NOMO-1 treated with dmso at 0.1 percent for 144 hours (cell line): ENCODE measurements around the gene PITPNM3.

Experiments
- DNase-seq: peaks from one replicate; lab custom pipeline; 2025; ENCODE audit not compliant: unreplicated experiment; lab: John Stamatoyannopoulos, UW

The PITPNM3 gene

DNA sequence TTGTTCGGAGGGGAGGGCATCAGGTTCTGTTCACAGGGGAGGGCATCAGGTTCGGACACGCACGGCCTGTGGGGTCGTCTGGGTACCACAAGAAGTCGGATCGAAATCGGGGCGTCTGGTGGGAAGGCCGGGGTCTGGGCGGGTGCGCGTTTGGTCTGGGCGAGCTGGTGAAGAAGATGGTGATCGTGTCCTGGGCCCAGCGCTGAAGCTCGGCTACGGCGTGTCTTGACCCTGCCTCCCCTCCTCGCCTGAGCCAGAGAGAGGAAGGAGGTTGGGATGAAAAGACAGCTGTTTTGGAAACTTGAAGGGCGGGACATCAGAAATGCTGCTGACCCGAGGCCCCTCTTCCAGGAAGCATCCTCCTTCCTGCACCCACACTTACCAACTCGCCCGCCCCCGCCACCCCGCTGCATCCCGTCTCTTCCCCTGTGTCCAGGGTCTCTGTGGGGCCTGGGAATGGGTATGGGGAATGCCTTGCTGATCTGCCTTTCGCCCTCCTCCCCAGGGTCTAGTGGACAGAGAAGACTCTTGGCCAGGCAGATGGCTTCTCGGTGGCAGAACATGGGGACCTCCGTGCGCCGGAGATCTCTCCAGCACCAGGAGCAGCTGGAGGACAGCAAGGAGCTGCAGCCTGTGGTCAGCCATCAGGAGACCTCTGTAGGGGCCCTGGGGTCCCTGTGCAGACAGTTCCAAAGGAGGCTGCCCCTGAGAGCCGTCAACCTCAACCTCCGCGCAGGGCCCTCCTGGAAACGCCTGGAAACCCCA, 111.6 kb downstream of the PITPNM3 start:
- no peak for DNase-seq

DNA sequence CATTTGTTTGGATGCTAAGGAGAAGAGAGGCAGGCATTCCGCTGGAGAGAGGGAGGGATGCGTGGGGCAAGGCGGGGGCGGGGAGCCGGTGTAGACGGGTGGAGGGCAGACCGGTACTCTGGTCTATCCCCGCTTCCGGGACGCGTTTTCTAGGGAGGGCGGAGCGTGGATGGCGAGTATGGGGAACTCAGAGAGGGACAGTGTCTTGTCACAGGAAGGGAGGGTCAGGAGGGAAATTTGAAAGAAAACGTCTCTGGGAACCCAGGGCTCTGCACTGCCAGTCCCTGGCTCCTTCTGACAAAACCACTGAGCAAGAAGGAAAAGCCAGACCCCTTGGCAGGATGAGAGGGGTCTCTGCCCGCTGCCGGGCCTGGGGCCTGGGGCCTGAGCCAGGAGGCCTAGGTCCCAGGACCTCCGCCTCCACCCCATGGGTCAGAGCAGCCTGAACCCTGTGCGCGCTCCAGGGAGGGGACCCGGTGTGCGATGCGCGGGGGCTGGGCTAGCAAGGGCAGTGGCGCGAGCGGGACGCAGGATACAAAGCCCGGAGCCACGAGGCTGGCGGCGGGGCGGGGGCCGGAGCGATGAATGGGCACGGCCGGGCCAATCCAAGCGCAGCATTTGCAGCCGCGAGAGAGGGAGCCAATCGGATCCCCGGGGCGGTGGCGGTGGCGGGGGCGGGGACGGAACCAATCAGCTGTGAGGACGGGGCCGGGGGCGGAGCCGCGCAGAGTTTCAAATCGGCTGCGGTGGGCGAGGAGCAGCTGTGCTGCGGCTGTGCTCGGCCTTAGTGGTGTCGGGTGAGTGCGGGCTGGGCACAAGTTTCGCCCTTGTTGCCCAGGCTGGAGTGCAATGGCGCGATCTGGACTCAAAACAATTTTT, 112.4 kb downstream of the PITPNM3 start, which contains the start of gene PIMREG:
Gene PIMREG (plus strand): TSS at position 764 of the 879 bp plus-strand sequence. CDS start 656 bp downstream, outside the sequence.
- DNase-seq = peak; percentile 94

DNA sequence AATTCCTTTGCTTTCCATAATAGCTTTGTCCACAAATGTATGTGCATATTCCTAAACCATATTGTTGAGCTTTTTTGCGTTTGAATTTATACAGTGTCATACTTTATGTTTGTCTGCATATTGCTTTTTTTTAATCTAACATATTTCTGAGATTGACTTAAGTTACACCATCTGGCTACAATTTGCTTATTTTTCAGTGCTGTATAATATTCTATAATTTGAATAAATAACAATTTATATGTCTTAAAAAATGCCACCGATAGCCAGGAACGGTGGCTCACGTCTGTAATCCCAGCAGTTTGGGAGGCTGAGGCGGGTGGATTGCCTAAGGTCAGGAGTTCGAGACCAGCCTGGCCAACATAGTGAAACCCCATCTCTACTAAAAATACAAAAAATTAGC, 113.6 kb downstream of the PITPNM3 start:
- no peak for DNase-seq

DNA sequence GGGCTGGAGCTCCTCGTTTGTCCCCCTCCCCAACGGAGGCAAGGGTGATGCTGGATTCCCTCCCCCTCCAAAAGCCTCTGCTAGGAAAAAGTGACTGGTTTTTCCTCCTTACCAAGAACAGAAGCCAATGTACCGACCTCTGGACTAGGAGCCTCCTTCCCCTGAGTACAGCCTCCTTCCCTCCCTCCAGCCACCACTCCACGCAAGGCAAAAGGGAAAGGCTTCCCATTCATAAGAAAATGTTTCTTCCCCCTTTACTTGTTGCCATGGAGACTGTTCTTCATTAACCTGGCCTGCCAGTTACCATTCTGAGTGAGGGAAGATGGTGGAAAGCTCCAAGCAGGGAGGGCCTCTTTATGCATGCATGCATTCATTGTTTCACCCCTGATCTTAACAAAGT, 116.4 kb downstream of the PITPNM3 start:
- no peak for DNase-seq

DNA sequence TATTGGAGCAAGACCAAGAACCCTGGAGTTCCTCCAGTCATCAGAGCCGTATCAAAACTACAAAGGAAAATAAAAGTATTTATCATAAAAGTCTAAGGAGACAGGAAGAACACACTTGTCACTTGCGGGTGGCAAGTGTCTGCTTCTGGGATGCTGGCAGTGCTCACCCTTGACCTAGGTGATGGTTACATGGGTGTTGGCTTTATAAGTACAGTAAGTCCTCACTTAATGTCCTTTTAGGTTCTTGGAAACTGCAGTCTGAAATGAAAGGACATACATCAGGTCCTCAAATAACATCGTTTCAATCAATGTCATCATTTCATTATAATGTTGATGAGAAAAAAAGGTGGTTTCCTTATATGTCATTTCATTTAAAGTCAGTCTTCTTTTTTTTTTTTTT, 118.4 kb downstream of the PITPNM3 start:
- no peak for DNase-seq

DNA sequence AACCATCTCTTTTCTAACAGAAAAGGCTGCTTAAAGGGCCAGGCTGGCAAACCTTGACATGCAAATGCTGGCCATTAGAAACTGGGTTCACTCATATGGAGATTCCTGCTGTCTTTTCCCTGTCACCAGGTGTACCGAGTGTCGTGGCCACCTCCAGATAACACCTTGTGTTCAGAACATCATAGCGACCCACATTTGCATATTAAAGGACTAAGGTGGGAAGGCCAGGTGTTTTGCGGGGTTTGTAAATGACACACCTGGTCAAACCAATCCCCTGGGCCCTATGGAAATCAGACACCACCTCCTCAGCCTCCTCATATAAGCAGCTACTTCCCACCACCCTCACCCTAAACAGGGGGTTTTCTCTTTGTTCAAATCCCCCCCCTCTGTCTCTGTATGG, 118.9 kb downstream of the PITPNM3 start:
- DNase-seq = no peak

DNA sequence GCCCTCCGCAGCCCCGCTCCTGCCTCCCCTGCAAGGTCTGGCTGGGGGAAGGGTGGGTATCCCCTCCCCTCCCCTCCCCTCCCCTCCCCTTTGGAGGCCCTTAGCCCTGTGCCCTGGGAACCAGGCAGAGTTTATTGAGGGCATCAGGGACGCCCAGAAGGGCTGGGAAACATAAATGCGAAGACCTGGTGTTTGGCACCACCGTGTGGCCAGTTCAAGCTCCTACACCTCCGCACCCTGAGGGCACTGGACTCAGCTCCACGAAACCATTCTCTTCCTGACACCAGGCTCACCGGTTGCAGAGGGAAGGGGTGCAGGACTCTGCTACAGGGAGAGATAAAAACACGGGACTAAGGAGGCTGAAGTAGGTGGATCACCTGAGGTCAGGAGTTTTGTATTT, 120.4 kb downstream of the PITPNM3 start:
- peak; percentile 50 for DNase-seq

DNA sequence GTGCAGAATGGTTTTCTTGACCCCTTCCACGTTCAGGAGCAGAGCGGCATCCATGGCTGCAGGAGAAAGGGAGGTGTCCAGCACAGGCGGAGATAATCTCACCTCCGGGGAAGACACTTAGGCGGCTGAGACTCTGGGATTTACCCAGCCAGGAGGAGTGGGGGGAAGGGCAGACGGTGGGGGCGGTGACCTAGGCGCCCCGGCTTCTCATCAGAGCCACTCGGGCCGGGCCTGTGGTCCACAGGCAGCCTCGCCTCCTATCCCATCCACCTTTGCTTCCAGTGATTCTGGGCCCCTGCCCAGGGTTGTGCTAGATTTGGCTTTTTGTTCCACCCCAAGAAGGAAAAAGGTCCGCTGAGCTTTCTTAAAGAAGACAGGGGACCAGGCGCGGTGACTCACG, 121.3 kb downstream of the PITPNM3 start, which contains the start of gene AIPL1:
Gene AIPL1 (minus strand): TSS at position 71 of the 400 bp plus-strand sequence. CDS start 17 bp downstream, at position 54.
- no peak for DNase-seq

DNA sequence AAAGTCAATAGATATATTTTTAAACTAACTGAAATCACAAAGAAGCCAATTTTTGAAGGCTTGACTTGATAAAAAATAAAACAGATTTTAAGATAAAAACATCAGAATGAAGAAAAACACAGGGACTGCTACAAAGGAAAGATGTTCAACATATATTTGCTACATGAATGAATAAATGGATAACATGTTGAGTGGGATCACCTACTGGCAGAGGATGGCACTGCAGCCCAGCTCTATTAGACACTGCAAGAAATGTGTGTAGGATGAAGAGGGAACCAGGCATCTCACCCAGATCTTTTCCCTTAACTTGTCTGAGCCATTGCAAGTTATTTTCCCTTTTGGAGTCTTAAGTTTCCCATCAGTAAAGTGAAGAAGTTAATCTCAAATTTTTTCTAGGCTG, 125.6 kb downstream of the PITPNM3 start:
- no peak for DNase-seq

DNA sequence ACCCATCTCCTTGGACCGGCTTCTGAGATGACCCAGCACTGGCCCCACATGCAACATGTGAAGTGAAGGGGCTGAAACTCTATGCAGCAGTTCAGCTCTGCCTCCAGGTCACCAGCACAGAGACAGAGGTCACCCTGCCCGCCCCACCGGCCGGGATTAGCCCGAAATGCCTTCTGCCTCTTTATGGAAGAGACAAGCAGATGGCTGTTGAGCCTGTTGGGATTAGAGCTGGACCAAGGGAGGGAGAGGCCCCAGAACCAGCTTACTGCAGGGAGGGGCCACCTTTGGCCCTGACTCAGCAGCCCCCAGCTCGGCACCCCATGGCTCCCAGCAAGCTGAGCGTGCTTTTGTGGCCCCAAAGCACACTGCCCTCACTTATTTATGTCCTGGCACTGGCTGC, 127.1 kb downstream of the PITPNM3 start:
- no peak for DNase-seq

DNA sequence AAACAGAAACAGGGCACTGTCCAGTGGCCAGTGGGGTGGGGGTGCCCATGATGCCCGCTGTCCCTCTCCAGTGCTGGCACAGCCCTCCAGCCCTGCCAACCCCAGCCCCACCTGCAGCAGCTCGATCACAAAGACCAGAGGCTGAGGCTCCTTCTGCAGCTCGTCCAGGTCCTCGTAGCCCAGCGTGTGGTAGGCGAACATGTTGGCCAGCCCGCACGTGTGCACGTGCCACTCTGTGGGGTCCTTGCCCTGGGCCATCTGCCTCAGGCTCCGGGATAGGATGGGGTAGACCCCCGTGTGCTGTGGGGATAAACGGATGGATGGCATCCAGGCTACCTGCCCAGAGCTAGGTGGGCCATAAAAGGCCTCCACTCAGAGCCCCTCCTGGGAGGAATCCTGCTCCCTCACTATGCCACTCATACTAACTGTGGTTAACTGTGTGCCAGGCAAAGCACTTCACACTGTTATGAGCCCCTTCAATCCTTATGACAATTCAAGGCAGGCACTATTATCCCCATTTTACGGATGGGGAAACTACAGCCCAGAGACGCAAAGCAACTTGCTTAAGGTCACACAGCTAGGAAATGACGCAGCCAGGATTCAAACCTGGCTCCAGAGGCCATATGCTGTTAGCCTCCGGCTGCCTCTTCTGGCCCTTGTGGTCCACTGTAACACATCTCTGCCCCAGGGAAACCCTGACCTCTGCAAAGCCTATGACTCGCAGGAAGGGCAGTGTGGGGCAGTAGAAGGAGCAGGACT, 128.0 kb downstream of the PITPNM3 start:
- DNase-seq = no peak

DNA sequence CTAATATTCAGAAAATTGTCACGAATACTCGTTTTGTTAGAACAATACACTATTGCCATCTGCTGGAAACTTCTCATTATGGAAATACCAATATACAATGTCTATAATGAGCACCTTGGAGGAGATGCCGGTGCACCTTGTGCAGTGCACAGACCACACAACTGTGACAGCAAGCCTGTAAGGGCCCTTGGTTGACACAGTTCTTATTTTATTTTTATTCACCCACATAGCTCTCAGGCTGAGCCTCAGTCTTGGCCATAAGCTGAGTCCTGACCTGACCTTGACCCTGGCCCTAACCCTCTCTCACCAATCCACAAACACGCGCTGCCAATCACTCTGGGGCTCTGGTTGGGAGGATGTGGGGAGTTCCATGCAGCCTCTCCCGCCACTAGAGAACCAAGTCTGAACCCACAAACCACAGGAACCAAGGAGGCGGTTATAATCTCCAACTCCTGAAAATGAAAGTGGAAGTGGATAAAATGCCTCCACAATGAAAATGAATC, 129.0 kb downstream of the PITPNM3 start:
- DNase-seq = peak; percentile 94

DNA sequence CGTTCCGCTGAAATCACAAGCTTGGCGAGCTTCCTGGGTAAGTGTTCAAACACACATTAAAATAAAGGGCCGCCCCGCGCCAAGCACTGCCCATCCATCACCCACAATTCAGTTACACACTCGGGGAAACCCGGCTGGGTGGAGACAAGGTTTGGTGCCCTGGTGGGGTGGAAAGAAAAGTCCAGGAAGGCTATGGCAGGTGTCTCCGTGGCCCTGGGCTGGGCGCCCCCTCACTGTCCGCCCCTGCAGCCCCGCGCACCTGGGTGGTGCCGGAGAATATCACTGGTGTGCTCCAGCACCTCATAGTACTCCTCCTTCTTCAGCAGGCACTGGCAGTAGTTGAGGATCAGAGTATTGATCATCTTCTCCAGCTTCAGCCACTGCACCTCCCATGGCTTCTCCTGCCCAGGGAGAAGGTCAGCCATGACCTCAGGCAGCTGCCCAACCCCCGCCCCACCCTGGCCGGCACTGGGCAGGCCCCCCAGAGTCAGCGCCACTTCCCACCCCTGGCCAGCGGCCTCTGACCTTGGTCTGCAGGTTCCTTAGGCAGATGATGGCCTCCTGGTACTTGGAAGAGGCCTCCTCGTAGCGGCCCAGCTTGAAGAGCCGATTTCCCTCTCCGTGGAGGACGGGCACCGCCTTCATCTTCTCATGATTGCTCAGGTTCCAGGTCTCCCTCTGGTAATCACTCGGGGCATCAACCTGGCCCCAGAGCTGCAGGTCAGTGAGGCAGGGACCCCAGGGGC, 129.8 kb downstream of the PITPNM3 start:
- DNase-seq = no peak

DNA sequence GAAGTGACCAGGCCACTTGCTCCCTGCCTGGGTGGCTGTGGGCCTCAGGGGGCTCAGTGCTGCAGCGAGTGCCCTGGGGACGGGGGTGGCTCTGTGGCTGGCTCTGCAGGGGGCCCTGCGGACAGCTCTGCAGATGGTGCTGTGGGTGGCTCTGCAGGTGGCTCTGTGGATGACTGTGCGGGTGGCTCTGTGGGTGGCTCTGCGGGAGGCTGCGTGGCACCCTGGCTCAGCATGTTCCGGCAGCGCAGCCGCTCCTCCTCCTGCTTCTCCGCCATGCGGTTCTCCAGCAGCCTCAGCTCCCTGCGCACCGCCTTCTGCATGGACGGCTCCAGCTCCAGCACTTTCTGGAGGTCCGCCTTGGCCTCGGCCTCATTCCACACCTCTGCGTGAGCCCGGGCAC, 130.9 kb downstream of the PITPNM3 start:
- DNase-seq = no peak

DNA sequence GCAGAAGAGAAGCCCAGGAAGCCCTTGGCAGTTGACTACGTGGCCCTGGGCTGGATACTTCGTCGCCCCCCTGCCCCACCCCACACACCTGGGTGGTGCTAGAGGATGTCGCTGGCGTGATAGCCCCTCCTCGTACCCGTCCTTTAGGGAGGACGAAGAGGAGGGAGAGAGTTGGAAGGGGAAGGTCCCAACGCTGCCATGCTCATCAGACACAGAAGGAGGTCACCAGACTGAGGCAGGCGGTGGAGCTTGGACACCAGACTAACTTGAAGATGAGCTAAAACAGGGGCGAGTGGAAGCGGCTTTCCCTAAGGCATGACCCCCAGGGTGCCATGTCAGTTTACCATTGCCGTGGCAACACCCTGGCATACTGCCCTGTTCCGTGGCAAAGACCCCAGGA, 132.4 kb downstream of the PITPNM3 start:
- no peak for DNase-seq

DNA sequence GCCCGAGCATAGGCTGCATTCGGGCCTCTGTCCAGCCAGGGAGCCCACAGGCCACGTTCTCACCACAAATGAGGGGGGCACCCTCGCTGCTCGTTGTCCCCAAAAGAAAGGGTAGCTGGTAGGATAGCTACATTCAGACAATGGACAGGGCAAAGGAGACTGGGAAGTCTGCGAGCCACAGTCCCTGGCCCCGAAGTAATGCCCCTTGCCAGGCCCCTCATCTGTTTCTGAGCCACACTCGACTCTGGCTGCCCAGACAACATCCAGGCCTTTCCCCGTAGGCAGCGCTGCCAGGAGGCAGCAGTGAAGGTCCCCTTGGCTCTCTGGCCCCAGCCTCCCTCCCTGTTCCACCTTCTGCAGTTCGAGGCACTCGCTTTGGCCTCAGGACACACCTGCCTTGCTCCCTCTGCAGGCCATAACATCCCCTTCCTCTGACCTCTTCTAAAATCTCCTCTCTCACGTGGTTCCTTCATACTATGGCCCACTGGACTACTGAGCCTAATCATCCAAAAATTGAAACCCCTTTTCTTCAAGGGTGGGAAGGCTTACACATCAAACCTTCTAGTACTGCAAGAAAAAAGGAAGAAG, 133.6 kb downstream of the PITPNM3 start:
- DNase-seq = no peak

DNA sequence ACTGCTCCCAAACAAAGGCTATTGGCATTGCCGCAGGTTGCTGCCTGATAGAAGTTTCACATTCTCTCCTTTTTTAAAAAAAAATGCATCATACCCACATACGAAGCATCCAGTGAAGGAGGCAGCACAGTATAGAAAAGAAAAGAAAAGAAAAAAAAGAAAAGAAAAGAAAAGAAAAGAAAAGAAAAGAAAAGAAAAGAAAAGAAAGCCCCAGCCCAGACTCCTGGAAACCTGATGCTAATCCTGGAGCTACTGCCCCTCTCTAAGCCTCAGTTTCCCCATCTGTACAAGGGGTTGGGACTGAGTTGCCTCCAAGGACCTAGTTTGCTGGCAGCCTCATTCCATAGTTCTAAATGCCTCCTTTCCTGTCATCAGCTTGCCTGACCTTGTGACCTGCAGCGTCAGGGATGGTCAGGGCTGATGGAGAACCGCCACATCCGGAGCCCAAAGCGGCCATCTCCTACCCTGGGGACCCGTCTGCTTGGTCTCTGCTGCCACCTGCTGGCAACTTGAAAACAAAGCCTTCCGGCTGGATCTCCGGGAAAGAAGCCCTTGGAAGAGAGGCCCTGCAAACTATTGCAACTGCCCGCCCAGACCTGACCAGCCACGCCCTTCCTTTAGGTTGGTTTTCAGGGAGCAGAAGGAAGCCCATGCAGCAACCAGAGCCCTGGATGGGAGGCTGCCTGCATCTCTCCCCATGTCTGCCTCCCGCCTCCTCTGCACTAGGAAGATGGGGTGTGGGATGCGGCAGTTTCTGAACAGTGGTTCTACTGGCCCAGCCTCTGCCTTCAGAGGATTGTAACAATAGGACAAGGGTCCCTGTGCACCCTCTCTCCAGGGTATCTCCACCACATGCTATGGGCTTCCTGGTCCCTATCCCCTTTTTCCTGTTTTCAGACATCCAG, 134.4 kb downstream of the PITPNM3 start:
- peak; percentile 44 for DNase-seq

DNA sequence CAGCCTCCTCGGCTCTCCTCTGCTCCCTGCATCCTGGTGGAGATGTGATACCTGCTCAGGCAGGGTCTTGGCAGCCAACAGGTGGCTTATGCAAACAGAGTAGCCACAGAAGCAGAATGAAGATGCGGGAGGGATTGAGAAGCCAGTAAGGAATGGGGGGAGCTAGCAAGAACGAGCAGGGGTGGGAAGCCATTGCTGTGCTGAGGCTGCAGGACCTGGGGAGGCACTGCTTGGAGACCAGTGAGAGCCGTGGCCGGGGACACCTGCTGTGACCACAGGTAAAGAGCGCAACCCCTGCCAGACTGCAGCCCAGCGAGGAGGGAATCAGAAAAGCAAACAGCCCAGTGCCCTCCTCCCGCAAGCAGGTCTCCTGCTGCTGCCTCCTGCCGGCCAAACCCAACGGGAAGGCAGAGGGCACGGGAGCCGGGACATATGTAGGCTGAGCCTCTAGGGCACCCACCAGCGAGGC, 136.1 kb downstream of the PITPNM3 start:
- DNase-seq = no peak

DNA sequence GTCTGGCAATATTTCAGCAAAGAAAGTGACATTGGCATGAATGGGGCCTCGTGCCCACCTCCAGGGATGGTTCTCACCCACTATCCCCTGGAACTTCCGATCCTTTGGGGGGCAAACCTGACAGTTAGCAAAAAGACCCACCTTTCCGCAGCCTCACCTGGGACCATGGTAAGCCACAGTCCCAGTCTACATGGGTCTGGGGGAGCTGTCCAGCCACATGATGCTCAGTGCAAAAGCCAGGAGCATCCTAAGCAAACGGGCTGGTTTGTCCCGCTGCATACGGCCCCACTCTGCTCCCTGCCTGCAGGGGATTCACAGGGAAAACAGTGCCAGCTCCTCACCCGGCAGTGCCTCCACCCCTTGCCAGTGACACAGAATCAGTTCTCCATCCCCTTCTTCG, 140.7 kb downstream of the PITPNM3 start:
- DNase-seq = no peak
